GM18868 (cell line): ENCODE data around the gene JADE1.
A peak's percentile ranks its signal among the peaks of the same experiment; 100 is the strongest.

ENCODE experiments used
- ATAC-seq: cut with Tn5 transposase; IDR thresholded peaks from one replicate; pipeline ENCODE4 v1.9.1; 2021; ENCODE audit warnings: mild to moderate bottlenecking, moderate library complexity; ENCODE audit not compliant: unreplicated experiment

JADE1 gene

GRCh38 chr4:128810331-128810870 is 901 bp downstream of the JADE1 start:
- no peak for ATAC-seq

GRCh38 chr4:128810871-128811570 is 1.5 kb downstream of the JADE1 start:
- peak; percentile 40 for ATAC-seq

- ATAC-seq, result peak; percentile 48
Observed at GRCh38 chr4:128811571-128812441, 2.3 kb downstream of the JADE1 start.

- ATAC-seq, result peak; percentile 1
Observed at GRCh38 chr4:128812442-128813235, 3.1 kb downstream of the JADE1 start.

- ATAC-seq, result no peak
Observed at GRCh38 chr4:128813965-128814364, 4.5 kb downstream of the JADE1 start.

GRCh38 chr4:128818442-128818841 is 8.9 kb downstream of the JADE1 start:
- no peak for ATAC-seq

- ATAC-seq, result no peak
Observed at GRCh38 chr4:128819082-128819742, 9.7 kb downstream of the JADE1 start.

- no peak for ATAC-seq
Observed at GRCh38 chr4:128820671-128821070, 11.2 kb downstream of the JADE1 start.

- ATAC-seq, result no peak
Observed at GRCh38 chr4:128821151-128821550, 11.7 kb downstream of the JADE1 start.

GRCh38 chr4:128823025-128823661 is 13.6 kb downstream of the JADE1 start:
- ATAC-seq, result no peak

GRCh38 chr4:128825226-128825625 is 15.7 kb downstream of the JADE1 start:
- ATAC-seq, result no peak

GRCh38 chr4:128827296-128827695 is 17.8 kb downstream of the JADE1 start:
- ATAC-seq, result peak; percentile 25

- no peak for ATAC-seq
Observed at GRCh38 chr4:128830906-128831503, 21.5 kb downstream of the JADE1 start.

GRCh38 chr4:128831531-128832242 is 22.2 kb downstream of the JADE1 start:
- peak; percentile 19 for ATAC-seq

GRCh38 chr4:128832243-128832625 is 22.7 kb downstream of the JADE1 start:
- peak; percentile 17 for ATAC-seq

GRCh38 chr4:128835498-128836222 is 26.2 kb downstream of the JADE1 start:
- ATAC-seq, result no peak

GRCh38 chr4:128837198-128837597 is 27.7 kb downstream of the JADE1 start:
- ATAC-seq, result no peak

GRCh38 chr4:128837679-128838078 is 28.2 kb downstream of the JADE1 start:
- ATAC-seq, result no peak
